ENCODE measurements around the gene CBS. TPM values are rescaled to one million over a fixed set of nuclear protein-coding genes. Genes with fewer than 3 reads are reported as not detected.

CBS gene
- total RNA-seq, result 7.4 and 51.3 TPM in 2 replicates

DNA sequence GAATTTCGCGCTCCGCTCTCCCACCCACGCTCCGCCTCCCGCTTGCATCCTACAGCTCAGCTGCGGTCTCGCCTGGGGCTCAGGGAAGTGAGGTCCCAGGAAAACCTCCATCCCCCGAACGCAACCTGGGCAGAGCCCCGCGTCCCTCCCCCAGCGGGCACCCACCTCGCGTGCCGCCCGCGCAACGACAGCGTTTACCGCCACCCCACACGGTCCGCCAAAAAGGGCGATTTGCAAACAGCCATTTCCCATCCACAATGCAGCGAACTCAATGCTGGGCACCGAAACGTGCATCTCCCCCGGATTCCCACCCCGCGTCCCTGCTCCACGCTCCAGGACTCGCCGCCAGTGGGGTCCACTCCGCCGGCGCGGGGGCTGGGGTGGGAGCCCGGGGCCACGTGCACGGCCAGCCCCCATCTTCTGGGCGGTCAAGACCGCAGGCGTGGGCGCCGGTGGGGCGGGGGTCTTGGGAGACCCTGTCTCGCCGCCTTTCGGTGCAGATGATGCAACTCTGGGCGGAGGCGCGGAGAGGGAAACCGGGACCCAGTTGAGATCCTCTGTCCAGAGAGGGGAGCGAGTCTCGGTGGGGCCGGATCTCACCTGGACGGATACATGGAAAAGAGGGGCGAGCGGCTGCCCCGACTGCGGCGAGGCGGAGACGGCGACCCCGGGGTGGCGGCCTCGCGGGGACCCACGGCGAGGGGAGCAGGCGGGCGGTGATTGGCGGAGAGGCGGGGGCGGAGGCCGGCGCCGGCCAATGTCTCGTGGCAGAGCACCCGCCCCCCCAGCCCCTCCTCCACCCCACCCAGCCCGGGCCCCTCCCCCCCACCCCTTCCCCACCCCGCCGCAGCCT, at the start of gene CBS:
Gene CBS (minus strand): TSS at position 666 of the 853 bp plus-strand sequence. CDS start 3,642 bp downstream, outside the sequence.

DNA sequence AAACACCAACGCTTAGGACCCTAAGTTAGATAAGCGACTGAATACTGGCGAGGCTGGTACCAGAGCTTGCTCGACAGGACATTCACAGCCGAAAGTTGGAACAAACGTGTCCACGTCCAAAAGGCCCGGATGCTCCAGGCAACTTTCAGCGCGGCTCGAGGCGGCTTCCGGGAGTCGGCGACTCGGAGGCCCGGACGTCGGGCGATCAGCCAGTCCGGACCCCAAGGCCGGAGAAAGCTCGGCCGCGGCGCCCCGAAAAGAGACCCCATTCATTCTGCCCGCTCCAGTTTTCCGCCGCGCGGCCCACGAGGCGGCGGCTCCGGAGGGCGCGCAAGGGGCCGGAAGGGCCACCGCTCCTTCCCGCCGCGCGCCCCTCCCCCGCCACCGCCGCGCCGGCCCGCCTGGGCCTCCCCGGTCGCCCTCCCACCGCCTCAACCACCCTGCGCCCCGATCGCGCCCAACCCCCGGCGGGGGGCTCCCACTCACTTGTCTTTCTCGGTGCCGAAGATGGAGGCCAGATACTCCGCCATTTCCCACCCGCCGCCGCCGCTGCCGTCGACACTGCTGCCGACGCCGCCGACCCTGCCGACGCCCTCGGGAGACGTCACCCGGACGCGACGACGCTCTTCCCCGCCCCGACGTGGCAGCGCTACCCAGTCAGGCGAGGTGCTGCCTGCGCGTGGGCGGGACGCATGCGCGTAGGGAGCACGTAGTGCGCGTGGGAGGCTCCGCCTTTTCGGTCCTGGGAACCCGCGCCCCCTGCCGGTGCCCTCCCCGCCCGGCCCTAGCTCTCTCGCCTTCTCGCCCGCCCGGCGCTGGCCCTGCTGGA, 31.5 kb upstream of the CBS start, which contains the start of gene U2AF1:
Gene U2AF1 (minus strand): TSS at position 606 of the 829 bp plus-strand sequence. CDS start 76 bp downstream, at position 530.

Other genes with a start within 250 kb of the CBS start
- gene WDR4, start 196.3 kb downstream of the CBS start, total RNA-seq, result 16.0 and 21.8 TPM in 2 replicates
- 32.2 and 33.8 TPM in 2 replicates for gene NDUFV3, start 182.5 kb downstream of the CBS start, total RNA-seq
- not detected in 2 replicates for gene ERVH48-1, start 150.2 kb downstream of the CBS start, total RNA-seq
- 11.4 and 13.0 TPM in 2 replicates for gene PKNOX1, start 101.3 kb downstream of the CBS start, total RNA-seq
- gene U2AF1, start 31.7 kb upstream of the CBS start, total RNA-seq, result 25.1 and 40.1 TPM in 2 replicates
- gene CRYAA, start 93.2 kb upstream of the CBS start, total RNA-seq, result not detected in 2 replicates

Measured in endothelial cell of coronary artery (primary cell).